A673 (cell line): ENCODE measurements around the gene ADAM30.

Experiments used
- EZH2 ChIP-seq: fragments of 200-600 bp; sonication (generic); IDR thresholded peaks from 2 replicates; pipeline ENCODE4 v1.6.1; 2017; ENCODE audit warnings: borderline replicate concordance, low read depth, mild to moderate bottlenecking, mixed read lengths, antibody characterized with exemption, low read length; ENCODE audit not compliant: poor library complexity, severe bottlenecking
- TF ChIP-seq, protein P1 (sequence below): fragments of 300-800, 200-600 bp; sonication (generic); conservative IDR thresholded peaks from 2 replicates; pipeline ENCODE4 v1.5.1; 2017; ENCODE audit warnings: low read depth, mild to moderate bottlenecking, antibody characterized with exemption, low read length, moderate library complexity, mixed read lengths

GRCh38 chr1:119861547-119861946 lies 34.8 kb downstream of the ADAM30 start:
- TF ChIP-seq, protein P1, sequence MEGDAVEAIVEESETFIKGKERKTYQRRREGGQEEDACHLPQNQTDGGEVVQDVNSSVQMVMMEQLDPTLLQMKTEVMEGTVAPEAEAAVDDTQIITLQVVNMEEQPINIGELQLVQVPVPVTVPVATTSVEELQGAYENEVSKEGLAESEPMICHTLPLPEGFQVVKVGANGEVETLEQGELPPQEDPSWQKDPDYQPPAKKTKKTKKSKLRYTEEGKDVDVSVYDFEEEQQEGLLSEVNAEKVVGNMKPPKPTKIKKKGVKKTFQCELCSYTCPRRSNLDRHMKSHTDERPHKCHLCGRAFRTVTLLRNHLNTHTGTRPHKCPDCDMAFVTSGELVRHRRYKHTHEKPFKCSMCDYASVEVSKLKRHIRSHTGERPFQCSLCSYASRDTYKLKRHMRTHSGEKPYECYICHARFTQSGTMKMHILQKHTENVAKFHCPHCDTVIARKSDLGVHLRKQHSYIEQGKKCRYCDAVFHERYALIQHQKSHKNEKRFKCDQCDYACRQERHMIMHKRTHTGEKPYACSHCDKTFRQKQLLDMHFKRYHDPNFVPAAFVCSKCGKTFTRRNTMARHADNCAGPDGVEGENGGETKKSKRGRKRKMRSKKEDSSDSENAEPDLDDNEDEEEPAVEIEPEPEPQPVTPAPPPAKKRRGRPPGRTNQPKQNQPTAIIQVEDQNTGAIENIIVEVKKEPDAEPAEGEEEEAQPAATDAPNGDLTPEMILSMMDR = no peak
- no peak for TF ChIP-seq EZH2
